GM21367 (cell line): ENCODE results near the gene DLGAP1.

Source experiments
- ATAC-seq: cut with Tn5 transposase; IDR thresholded peaks from one replicate; pipeline ENCODE4 v1.9.1; 2021; ENCODE audit not compliant: unreplicated experiment

DLGAP1 gene

GRCh38 chr18:3836483-3837335 lies 618.4 kb downstream of the DLGAP1 start:
- no peak for ATAC-seq

GRCh38 chr18:3832025-3832638 lies 623.0 kb downstream of the DLGAP1 start:
- ATAC-seq: no peak

GRCh38 chr18:3830604-3831003 lies 624.5 kb downstream of the DLGAP1 start:
- no peak for ATAC-seq

- no peak for ATAC-seq
These were observed 627.8 kb downstream of the DLGAP1 start for GRCh38 chr18:3827236-3827845.

GRCh38 chr18:3826021-3826420 lies 629.1 kb downstream of the DLGAP1 start:
- no peak for ATAC-seq

GRCh38 chr18:3824101-3824500 lies 631.0 kb downstream of the DLGAP1 start:
- ATAC-seq: no peak

GRCh38 chr18:3823073-3823472 lies 632.0 kb downstream of the DLGAP1 start:
- no peak for ATAC-seq

- ATAC-seq: no peak
These were observed 633.6 kb downstream of the DLGAP1 start for GRCh38 chr18:3821524-3821923.

GRCh38 chr18:3819961-3820360 lies 635.1 kb downstream of the DLGAP1 start:
- no peak for ATAC-seq

GRCh38 chr18:3816610-3817363 lies 638.3 kb downstream of the DLGAP1 start:
- ATAC-seq: no peak

- ATAC-seq: no peak
These were observed 639.1 kb downstream of the DLGAP1 start for GRCh38 chr18:3815991-3816390.

GRCh38 chr18:3814816-3815215 lies 640.3 kb downstream of the DLGAP1 start:
- no peak for ATAC-seq

- ATAC-seq: no peak
These were observed 644.8 kb downstream of the DLGAP1 start for GRCh38 chr18:3810296-3810695.

GRCh38 chr18:3808985-3809780 lies 645.9 kb downstream of the DLGAP1 start:
- ATAC-seq: no peak

- no peak for ATAC-seq
These were observed 648.5 kb downstream of the DLGAP1 start for GRCh38 chr18:3806656-3807055.

- ATAC-seq: no peak
These were observed 650.8 kb downstream of the DLGAP1 start for GRCh38 chr18:3804336-3804735.

GRCh38 chr18:3803350-3803749 lies 651.8 kb downstream of the DLGAP1 start:
- ATAC-seq: no peak

GRCh38 chr18:3799515-3799914 lies 655.6 kb downstream of the DLGAP1 start:
- no peak for ATAC-seq

GRCh38 chr18:3798032-3798431 lies 657.1 kb downstream of the DLGAP1 start:
- no peak for ATAC-seq

GRCh38 chr18:3796434-3796833 lies 658.7 kb downstream of the DLGAP1 start:
- no peak for ATAC-seq
